ENCODE data around the gene EFCAB8. TPM values are rescaled to one million over a fixed set of nuclear protein-coding genes. Genes with fewer than 3 reads are reported as not detected.
"Not testable (repeated sequence)": the region's sequence is repeated elsewhere in the genome, so short reads cannot be mapped to it uniquely, and the experiment has no call there.

EFCAB8 gene
- total RNA-seq, 1 donor from 2014 or later, result 0.96 TPM

GRCh38 chr20:32950539-32950938 is 91.8 kb downstream of the EFCAB8 start:
- not testable (repeated sequence) for DNase-seq (ENCODE audit: low spot score)

DNA sequence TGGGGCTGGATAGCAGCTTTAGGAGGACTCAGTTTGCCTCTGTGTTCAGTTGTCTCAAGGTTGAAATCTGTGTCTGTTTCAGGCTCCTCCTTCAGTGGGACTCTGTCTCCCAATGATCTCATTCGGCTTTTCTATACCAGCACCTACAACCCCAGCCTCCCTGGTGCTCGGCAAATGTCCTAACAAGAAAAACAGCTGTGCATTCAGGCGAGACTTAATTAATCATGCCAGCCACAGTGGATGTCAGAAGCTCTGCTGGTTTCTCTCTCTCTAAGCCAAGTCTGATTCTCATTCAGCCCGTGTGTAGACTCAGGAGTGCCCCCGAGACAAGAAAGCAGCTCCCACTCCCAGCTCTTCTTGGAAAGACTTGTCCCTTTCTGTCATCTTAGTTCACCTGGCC is 98.7 kb downstream of the EFCAB8 start:
- DNase-seq (ENCODE audit: low spot score), result no peak

DNA sequence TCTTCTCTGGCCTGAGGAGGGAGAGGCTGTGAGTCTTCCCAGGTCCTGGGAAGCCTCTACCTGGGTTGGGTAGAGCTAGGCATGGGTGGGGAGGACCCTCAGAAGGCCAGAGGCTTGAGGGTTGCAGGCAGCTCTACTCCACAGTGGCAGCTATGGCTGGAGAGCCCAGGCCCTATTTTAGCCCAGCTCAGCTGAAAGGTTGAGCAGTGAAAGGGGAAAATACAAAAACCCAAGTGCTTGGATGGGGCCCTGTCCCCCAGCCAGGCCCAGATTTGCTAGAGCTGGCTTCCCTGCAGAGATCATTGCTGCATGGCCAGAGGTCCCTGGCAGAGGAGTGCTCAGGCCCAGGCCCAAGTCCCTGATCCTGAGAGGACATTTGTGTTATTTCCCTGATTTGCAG is 99.9 kb downstream of the EFCAB8 start:
- no peak for DNase-seq (ENCODE audit: low spot score)

GRCh38 chr20:32959351-32960221 is 100.9 kb downstream of the EFCAB8 start:
- no peak for DNase-seq (ENCODE audit: low spot score)

DNA sequence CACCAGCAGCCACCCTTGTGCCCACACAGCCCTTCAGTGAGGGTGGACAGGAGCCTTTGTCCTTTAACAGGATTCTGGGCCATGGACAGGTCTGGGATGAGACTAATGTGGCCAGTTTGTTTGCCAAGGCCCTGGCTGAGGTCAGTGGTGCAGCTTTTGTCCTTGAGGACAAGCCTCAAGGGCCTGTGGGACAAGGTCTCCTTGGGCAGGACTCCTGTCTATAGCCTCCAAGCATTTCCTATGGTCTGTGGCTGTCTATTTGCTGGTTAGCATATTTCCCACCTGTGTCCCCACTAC is 101.4 kb downstream of the EFCAB8 start:
- no peak for DNase-seq (ENCODE audit: low spot score)

- no peak for DNase-seq (ENCODE audit: low spot score)
These were observed 102.4 kb downstream of the EFCAB8 start for GRCh38 chr20:32960849-32961731.

GRCh38 chr20:32962053-32962452 is 103.3 kb downstream of the EFCAB8 start:
- no peak for DNase-seq (ENCODE audit: low spot score)

- not testable (repeated sequence) for DNase-seq (ENCODE audit: low spot score)
These were observed 103.9 kb downstream of the EFCAB8 start for GRCh38 chr20:32962646-32963045.

DNA sequence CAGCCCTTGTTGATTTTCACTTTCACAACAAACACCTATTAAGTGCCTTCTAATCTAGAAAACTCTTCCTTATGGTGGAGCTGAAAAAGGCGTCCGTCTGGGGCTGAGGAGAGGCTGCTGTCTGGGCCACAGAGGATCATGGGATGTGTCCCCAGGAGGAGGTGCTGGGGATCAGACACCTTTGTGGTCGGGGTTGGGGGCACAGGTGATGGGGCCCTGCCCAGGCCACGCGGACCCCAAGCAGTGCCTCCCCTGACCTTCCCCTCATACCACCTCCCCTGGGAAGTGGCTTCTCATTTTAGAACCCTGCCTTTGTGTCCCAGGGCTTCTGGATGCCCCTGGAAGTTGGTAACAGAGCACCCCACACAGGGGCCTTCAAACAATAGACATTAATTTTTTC is 104.5 kb downstream of the EFCAB8 start:
- no peak for DNase-seq (ENCODE audit: low spot score)

- DNase-seq (ENCODE audit: low spot score), result no peak
These were observed 105.9 kb downstream of the EFCAB8 start for GRCh38 chr20:32964575-32964974.

DNA sequence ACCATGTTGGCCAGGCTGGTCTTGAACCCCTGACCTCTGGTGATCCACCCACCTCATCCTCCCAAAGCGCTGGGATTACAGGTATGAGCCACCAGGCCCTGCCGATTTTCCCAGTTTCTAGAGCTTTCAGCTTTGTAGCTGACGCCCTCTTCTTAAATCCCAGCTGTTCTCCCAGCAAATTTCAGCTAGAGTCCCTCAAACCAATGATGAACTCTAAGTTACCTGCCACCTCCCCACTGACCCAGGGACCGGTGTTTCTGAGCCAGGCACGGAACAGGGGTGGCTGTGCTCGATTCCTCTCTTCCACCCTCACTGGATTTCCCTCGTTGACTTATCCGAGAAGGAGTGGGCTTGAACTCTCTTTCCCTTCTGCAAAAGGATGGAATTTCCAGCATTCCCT is 106.4 kb downstream of the EFCAB8 start:
- DNase-seq (ENCODE audit: low spot score), result no peak

DNA sequence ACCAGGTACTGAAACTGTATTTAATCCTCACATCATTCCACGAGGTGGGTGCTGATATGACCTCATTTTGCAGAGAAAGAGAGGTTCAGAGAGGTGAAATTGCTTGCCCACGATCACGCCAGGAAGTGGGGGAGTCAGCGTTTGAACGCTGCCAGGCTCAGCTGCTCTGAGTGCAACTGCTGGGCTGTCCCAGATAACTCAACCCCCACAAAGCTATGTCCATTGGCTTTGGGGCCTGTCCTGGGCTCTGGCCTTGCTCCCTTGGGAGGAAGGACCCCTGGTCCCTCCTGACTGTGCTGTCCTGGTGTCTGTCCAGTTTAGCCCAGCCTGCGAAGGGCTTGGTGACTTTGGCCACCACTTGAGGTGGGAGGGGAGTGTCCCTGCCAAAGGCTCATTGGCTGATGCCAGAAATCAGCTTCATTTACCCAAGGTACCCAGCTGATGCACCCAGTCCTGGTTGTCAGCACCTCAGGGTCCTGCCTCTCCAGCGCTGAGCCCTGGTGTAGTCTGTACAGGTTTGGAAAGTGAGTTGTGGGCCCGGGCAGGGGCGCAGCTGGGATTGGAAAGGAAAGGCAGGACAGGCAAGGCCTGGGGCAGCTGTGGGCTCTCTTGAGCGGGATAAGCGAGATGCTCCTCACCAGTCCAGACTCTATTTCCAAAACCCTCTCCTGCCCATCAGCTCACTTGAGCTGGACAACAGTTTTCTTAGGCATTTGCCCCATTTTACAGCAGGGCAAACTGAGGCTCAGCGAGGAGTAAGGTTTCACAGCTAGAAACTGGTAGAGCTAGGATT is 107.1 kb downstream of the EFCAB8 start:
- no peak for DNase-seq (ENCODE audit: low spot score)

GRCh38 chr20:32966382-32966781 is 107.7 kb downstream of the EFCAB8 start:
- no peak for DNase-seq (ENCODE audit: low spot score)

DNA sequence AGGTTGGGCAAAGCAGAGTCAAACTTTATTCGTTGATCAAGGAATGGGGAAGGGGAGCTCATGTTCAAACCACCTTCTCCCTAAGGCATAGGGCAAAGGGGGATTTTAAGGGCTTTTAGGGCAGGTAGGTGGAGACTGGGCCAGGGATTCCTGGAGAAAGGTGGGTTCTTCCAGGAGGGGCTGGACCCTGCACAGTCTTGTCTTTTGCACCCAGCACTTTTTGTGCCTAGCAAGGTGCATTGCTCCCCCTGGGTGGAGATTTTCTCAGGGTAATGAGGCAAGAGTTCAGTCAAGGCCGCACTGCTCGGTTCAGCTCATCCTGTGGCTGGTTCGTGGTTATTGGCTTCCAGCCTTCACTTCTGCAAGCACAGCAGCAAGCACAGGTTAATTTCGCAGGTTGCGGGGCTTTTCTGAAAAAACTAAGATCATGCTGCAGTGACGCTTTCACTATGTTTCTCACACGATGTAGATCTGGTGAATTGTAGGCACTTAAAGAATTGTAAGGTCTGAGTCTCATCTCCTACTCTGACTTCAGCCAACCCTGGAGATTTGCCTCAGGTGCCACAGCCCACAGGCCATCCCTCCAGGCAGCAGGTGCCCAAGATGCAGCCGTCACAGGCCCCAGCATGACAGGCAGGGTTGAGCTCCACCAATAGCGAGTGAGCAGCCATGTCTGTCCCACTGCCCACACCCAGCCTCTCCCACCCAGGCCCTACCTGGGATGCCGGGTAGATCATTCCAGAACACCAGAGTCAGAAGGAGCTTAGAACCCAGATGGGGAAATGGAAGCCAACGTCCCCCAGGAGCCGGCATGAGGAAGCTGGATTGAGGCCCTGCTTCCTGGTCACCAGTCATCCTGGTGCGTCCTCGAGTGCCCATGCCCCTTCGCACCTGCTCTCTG is 108.4 kb downstream of the EFCAB8 start:
- no peak for DNase-seq (ENCODE audit: low spot score)

DNA sequence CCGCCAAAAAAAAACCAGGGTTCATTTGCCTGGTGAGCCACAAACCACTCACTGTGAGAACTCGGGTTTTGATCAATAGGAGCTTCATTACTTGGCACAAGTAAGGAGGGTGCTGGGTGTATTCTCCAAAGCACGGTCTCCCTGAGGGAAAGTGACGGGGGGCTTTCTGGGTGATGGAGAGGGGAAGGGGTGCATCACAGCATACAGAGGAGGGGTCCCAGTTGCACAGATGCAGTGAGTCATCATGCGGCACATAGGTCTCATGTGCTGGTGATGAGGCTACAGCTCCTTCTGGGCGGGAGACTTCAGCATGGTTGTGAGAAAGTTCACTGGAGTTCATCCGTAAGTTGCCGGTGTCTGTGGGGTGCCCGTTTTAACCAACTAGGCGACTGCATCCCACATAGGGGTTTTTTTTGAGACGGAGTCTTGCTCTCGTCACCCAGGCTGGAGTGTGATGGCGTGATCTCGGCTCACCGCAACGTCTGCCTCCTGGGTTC is 109.3 kb downstream of the EFCAB8 start:
- no peak for DNase-seq (ENCODE audit: low spot score)

DNA sequence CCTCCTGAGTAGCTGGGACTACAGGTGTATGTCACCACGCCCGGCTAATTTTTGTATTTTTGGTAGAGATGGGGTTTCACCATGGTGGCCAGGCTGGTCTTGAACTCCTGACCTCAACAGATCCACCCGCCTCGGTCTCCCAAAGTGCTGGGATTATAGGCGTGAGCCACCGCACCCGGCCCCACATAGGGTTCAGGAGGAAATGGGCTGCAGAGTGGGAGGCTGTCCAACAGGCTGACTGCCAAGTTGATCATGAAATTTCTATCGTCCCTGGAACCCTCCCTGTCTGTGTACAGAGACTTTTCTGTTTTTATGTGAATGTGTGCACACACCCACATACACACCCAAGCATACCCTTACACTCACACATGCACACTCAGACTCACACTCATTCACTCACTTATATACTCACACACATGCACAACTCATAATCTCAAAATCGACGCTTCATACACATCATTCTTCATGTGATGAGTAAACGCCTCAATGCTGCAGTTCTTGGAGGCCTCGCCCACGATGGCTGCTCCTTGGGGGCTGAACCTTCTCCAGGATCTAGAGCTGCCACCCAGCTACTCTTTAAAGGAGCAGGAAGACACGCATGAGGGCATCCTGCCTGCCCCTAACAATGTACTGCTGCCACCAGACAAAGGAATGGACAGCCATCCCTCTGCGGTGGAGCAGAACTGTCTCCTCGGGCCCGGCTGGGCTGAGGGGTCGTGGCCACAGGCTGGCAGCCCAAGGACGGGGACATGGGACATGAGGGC is 109.9 kb downstream of the EFCAB8 start:
- peak; percentile 30 for DNase-seq (ENCODE audit: low spot score)

DNA sequence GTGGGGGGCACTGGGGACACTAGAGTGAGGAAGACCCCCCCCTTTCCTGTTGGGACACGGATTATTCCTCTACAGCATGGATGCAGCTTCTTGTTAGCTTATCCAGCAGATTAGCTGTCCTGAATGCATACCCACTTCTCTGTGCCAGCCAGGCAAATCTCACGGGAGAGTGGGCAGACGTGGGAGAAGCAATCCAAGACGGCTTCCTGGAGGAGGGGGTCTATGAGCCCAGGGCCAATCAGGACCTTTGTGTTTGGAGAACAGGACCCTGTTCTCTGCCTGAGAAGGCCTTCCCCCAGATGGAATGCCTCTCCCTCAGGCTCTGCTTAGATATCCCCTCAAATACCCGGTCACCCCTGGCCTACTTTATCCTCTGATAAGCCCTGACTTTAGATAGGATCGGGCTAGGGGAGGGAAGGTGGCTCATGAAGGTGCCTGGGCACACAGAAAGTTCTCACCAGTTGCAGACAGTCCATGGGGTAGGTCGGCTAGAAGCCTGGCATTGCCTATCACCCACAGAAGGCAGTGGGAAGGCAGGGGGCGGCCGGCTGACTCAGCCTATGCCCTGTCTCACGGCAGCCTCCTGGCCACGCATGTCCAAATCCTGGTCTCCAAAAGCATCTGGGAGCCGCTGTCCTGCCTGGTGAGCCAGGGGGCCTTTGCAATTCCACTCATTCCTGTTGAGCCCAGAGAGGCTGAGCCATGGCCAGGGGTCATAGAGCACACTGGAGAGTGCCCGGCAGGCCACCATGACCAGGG is 110.8 kb downstream of the EFCAB8 start:
- no peak for DNase-seq (ENCODE audit: low spot score)

DNA sequence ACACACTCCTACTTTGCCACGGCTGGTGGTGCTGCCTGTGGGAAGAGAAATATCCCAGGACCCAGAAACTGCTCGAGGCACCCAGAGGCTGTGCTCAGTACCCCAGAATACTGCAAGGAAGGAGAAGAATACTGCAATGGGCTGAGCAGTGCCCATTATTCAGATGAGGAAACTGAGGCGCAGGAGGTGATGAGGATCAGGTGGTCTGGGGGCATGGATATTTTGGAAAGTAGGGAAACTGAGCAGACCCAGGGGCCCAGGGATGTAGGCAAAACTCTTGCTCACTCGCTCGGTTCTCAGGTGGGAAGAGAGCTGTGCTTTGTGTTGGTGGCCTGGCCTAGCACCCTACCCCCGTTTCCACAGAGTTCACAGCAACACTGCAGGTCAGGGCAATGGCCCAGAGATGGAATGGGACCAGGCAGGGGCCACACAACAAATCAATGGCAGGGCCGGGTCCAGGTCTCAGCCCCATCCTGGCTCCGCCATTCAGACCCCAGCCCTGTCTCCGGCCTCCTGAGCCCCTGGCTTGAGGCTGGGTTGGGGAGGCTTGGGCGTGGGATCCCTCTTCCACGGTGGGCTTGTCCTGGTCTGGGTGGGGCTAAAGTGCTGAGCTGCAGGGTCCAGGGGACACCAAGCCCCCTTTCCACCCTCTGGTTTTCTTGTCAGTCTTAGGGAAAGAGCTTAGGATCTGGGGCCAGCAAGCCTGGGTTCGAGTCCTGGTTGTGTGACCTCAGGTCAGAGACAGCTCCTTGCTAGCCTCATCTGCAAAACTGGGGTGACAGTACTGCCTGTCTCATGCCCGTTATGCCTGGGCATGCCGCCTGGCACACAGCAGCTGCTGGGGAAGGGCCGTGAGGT is 111.6 kb downstream of the EFCAB8 start:
- DNase-seq (ENCODE audit: low spot score), result no peak

All from umbilical cord (tissue), 2 donors.